Sigmoid colon (tissue), 7 donors: ENCODE measurements around the gene CLCC1. TPM values are rescaled to one million over a fixed set of nuclear protein-coding genes. Genes with fewer than 3 reads are reported as not detected.
A peak's percentile ranks its signal among the peaks of the same experiment; 100 is the strongest.
"Not testable (repeated sequence)": the region's sequence is repeated elsewhere in the genome, so short reads cannot be mapped to it uniquely, and the experiment has no call there.

Experiments
- DNase-seq: peaks from one replicate; pipeline ENCODE4 v3.0.0-alpha.2; 2019
- H3K27ac ChIP-seq, 4 donors: fragments of 200-600 bp; sonication (generic); one replicate each; pipeline ENCODE4 v1.5.1; 2016 to 2019; ENCODE audit warnings: mild to moderate bottlenecking in 1 of 4
- H3K27me3 ChIP-seq, 3 donors: fragments of 200-600 bp; sonication (generic); one replicate each; pipeline ENCODE4 v1.5.1; 2019; ENCODE audit warnings: mild to moderate bottlenecking in 1 of 3
- H3K36me3 ChIP-seq, 4 donors: fragments of 200-600 bp; sonication (generic); one replicate each; pipeline ENCODE4 v1.5.1; 2016 to 2019
- H3K4me1 ChIP-seq, 4 donors: fragments of 200-600 bp; sonication (generic); one replicate each; pipeline ENCODE4 v1.5.1; 2017 to 2019
- H3K4me3 ChIP-seq, 4 donors: fragments of 200-600 bp; sonication (generic); one replicate each; pipeline ENCODE4 v1.5.1; 2017 to 2019; ENCODE audit warnings: mild to moderate bottlenecking in 2 of 4, moderate library complexity in 1 of 4
- H3K9me3 ChIP-seq, 4 donors: fragments of 200-600 bp in 3 of 4; sonication (generic) in 3 of 4; one replicate each; pipeline versions ENCODE4 v1.5.1 to v1.6.1; 2013 to 2019
- CTCF ChIP-seq, 4 experiments: fragments of 450-650 bp in 3 of 4; fragments of 200-600 bp in 1 of 4; IDR thresholded peaks; one replicate each; pipeline ENCODE4 v1.5.1; 2016 to 2019; ENCODE audit warnings: antibody characterized with exemption in 4 of 4, mild to moderate bottlenecking in 3 of 4, moderate library complexity in 2 of 4
- EP300 ChIP-seq, 4 donors: sonication (generic); formaldehyde crosslinking; IDR thresholded peaks; one replicate each; pipeline ENCODE4 v1.6.1; 2017; ENCODE audit warnings: antibody characterized with exemption in 4 of 4
- POLR2A ChIP-seq, 2 donors: fragments of 450-650 bp; IDR thresholded peaks; one replicate each; pipeline ENCODE4 v1.6.1; 2016; ENCODE audit warnings: antibody characterized with exemption in 2 of 2, mild to moderate bottlenecking in 2 of 2, moderate library complexity in 2 of 2
- POLR2AphosphoS5 ChIP-seq, 4 donors: sonication (generic); formaldehyde crosslinking; IDR thresholded peaks; one replicate each; pipeline ENCODE4 v1.6.1; 2017; ENCODE audit warnings: antibody characterized with exemption in 4 of 4
- WGBS, 2 donors: extraction: QIAGEN DNeasy Blood & Tissue Kit; methylation state at CpG; one replicate each; pipeline ENCODE4 v1.1.7; 2013; 5-methylcytosine and 5-hydroxymethylcytosine counted together
- intact Hi-C: fragments of 100-400 bp; cut with DNase I; formaldehyde crosslinking; loops from one replicate; pipeline ENCODE4 v1.15.1; 2023
- polyA plus RNA-seq, 3 donors: library from polyadenylated mRNA; stranded (reverse); fragments of 200-250 nt; gene quantifications; one replicate each; pipeline ENCODE4 v1.2.3, GENCODE V29; 2013
- total RNA-seq, 4 donors: library from RNA; depleted of rRNA; stranded (reverse); fragments of >200 nt; gene quantifications; one replicate each; pipeline ENCODE4 v1.1.0, GENCODE V29; 2016
- donor health status: healthy with polysubstance abuse.
- donor health status: Bipolar disorder and iron deficiency.
- donor health status: healthy.

Gene CLCC1
- total RNA-seq (10 to 100 TPM; 19.1 to 24.3 (median 20.3) TPM), polyA plus RNA-seq (10 to 100 TPM in 1 of 3 donors, 1 to 10 TPM in 2; 2.3 to 11.4 (median 6.6) TPM)

DNA sequence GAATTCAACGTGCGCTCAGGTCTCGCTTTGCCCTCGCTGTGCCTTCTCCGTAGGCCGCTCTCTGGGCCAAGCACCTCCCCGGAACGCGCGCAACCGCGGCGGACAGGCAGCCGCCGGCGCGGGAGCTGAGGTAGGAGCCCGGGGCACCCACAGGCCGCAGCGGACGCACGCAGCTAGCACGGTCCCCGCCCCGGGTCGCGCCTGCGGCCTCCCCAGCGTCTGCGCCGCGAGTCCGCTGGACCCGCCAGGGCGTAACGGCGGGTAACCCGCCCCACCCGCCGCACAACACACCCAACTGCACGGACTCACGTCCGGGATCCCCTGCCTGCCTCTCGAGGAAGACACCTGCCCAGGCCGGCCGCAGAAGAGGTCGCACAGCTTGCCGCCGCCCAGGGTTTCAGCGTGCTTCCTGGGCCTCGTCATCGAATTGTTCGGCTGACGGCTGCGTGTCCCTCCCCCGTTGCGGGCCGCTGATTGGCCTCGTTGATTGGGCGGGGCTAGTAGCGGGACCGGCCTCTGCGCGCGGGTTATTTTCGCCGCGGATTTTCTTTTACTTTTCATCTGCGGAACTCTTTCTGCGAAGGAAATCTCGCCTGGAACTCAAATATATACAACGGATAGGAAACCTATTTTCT is at the start of gene CLCC1:
Gene CLCC1 (minus strand): TSS at position 433 of the 635 bp plus-strand sequence. CDS start 13,047 bp downstream, outside the sequence.
- Histone ChIP-seq H3K27me3 (no peaks in the 10 kb centered on the region), H3K4me1 (peaks cover 0 to 28% (median 19%) of the 10 kb centered on the region in 4 donors), H3K27ac (peak within 1 kb of the TSS; percentile 92 to 98 (median 98)), H3K36me3 (peaks cover 0 to 8% (median 0%) of the 10 kb centered on the region in 4 donors), H3K4me3 (peak within 1 kb of the TSS; percentile 57 to 86 (median 74)), H3K9me3 (no peaks in the 10 kb centered on the region)
- intact Hi-C loops: loop anchor here (5.0 kb wide), 3 partner anchors 79 to 136 kb away; partner anchors contain the start of genes TMEM167B and WDR47
- peak; percentile 97 for DNase-seq
- TF ChIP-seq POLR2A (IDR thresholded peaks at IDR 0.05) (peak; percentile 71 to 75), EP300 (IDR thresholded peaks at IDR 0.05) (no peak), POLR2AphosphoS5 (IDR thresholded peaks at IDR 0.05) (peak; percentile 92 to 98 (median 94)), CTCF (IDR thresholded peaks at IDR 0.05) (no peak)
- WGBS, 2 donors: 0 to 1% methylated on average over 72 of the region's 72 CpGs

DNA sequence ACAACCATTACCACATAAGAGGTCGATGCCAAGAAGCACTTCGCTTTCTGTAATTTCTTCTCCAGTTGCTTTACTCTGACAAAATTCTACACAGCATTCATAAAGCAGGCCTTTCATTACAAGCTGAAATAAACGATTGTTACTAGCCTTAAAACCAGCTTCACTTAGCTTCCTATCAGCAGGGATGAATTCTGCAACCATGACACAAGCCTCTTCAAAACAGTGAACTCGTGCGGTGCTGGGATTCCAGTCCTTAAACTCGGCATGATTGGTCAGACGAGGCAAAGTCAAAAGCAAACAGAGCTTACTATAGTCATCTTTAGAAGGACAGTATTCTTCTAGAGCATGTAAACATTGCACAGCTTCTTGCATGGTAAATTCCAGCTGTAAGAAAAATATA is 48.1 kb upstream of the CLCC1 start:
- intact Hi-C loops: no loop called here
- no peak for DNase-seq
- WGBS, 2 donors: 86 to 88% methylated on average over 7 of the region's 7 CpGs
- no peak overlapping the region for H3K4me3 ChIP-seq
- H3K27me3 ChIP-seq: no peaks in the 10 kb centered on the region
- no peaks in the 10 kb centered on the region for H3K9me3 ChIP-seq
- no peak for TF ChIP-seq POLR2A (IDR thresholded peaks at IDR 0.05)
- no peak for TF ChIP-seq EP300 (IDR thresholded peaks at IDR 0.05)
- no peak for TF ChIP-seq CTCF (IDR thresholded peaks at IDR 0.05)
- no peak for TF ChIP-seq POLR2AphosphoS5 (IDR thresholded peaks at IDR 0.05)
- H3K4me1 ChIP-seq: no peaks in the 10 kb centered on the region
- no peak overlapping the region for H3K27ac ChIP-seq
- H3K36me3 ChIP-seq: peaks cover 0 to 80% (median 11%) of the 10 kb centered on the region in 4 donors

DNA sequence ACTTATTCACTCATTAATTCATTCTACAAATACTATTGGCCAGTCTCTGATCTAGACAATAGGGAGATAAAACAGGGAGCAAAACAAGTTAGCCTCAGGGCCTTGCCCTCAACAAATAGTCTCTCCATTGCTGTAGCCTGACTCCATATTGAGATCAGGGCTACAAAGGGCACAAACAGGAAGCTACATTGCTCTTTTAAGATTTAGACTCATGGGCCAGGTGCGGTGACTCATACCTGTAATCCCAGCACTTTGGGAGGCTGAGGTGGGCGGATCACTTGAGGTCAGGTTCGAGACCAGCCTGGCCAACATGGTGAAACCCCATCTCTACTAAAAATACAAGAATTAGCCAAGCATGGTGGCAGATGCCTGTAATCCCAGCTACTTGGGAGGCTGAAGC is 33.3 kb upstream of the CLCC1 start:
- H3K4me1 ChIP-seq, intact Hi-C loops, H3K27me3 ChIP-seq, H3K4me3 ChIP-seq, H3K9me3 ChIP-seq, H3K27ac ChIP-seq, DNase-seq: not testable (repeated sequence)
- WGBS, 2 donors: 94% methylated on average over 3 of the region's 3 CpGs
- peaks cover 5 to 64% (median 21%) of the 10 kb centered on the region in 4 donors for H3K36me3 ChIP-seq

DNA sequence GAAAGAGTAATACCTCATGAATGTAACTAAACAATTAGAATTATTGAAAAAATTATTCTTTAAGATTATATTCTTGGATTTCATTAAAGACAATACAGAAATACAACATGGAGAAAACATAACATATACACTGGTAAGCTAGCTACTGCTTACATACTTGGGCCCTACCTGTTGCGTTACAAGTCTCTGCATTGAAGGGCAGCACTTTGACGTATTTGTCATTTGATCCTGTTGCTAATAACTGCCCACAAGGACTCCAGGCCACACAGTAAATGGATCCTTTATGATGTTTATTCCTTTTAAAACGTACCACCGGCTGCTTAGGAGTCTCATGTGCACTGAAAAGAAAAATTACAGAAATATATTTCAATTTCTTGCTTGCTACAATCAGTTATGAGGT is 19.8 kb upstream of the CLCC1 start:
- Histone ChIP-seq H3K27ac (no peak overlapping the region), H3K27me3 (no peaks in the 10 kb centered on the region), H3K4me1 (no peaks in the 10 kb centered on the region), H3K4me3 (no peak overlapping the region), H3K9me3 (no peaks in the 10 kb centered on the region), H3K36me3 (peaks cover 0 to 47% (median 10%) of the 10 kb centered on the region in 4 donors)
- DNase-seq: no peak
- WGBS, 2 donors: 89 to 93% methylated on average over 4 of the region's 4 CpGs
- TF ChIP-seq EP300 (IDR thresholded peaks at IDR 0.05) (no peak), POLR2AphosphoS5 (IDR thresholded peaks at IDR 0.05) (no peak), POLR2A (IDR thresholded peaks at IDR 0.05) (no peak), CTCF (IDR thresholded peaks at IDR 0.05) (no peak)
- intact Hi-C loops: no loop called here

DNA sequence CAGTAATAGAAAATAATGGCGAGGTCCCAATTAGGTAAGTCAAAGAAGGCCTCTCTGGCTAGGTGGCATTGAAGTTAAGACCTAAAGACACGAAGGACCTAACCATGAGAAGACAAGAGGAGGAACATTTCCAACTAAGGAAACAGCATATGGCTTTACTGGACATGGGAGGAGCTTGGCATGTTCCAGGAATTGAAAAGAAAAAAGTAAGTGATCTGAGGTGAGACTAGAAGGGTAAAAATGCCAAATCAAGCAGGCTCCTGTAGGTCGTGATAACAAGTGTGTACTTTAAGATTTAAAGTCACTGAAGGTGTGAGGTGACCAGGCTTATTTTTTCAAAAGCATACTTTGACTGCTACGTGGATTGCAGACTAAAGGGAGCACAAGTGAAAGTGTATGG is 13.4 kb upstream of the CLCC1 start:
- intact Hi-C loops: no loop called here
- Histone ChIP-seq H3K9me3 (no peaks in the 10 kb centered on the region), H3K27ac (no peak overlapping the region), H3K36me3 (peaks cover 0 to 56% (median 3%) of the 10 kb centered on the region in 4 donors), H3K4me1 (no peaks in the 10 kb centered on the region), H3K27me3 (no peaks in the 10 kb centered on the region), H3K4me3 (no peak overlapping the region)
- WGBS, 2 donors: 82 to 89% methylated on average over 4 of the region's 4 CpGs
- TF ChIP-seq CTCF (IDR thresholded peaks at IDR 0.05) (no peak), POLR2A (IDR thresholded peaks at IDR 0.05) (no peak)
- DNase-seq: no peak
